K562 (cell line): Measurements from ENCODE around the gene CD164L2. TPM values are rescaled to one million over a fixed set of nuclear protein-coding genes. Genes with fewer than 3 reads are reported as not detected.

Experiments used
- ATAC-seq: fragments of 200-7000 bp; cut with Tn5 transposase; 3 replicates; pipeline ENCODE4 v1.9.1; 2020; ENCODE audit warnings: moderate library complexity
- BruUV-seq: library from RNA; stranded (reverse); fragments of 400-500 nt; replicated peaks from 2 replicates; lab custom pipeline; 2021; lab: Mats Ljungman, UMichigan
- CTCF ChIA-PET: fragments of 300-600 bp; formaldehyde crosslinking; extraction: SDS; loops from one replicate; lab custom pipeline; 2021; ENCODE audit warnings: low intra/inter-chr PET ratio; lab: Yijun Ruan, JAX
- POLR2A ChIA-PET: fragments of 300-600, 350-650 bp; sonication (Branson Sonifier 250); formaldehyde crosslinking; extraction: SDS; loops from one replicate; lab custom pipeline; 2021; ENCODE audit warnings: antibody characterized with exemption, inconsistent platforms; lab: Yijun Ruan, JAX
- DNase-seq, 4 experiments: peaks; one replicate each; pipeline versions ENCODE4 v3.0.0 to v3.0.0-alpha.2; 2011 to 2018; ENCODE audit warnings: low spot score in 3 of 4, mixed read lengths in 3 of 4; ENCODE audit errors: extremely low read depth in 1 of 4
- FAIRE-seq: peaks from 2 replicates; lab custom pipeline; 2011; peaks lifted over from hg19 to GRCh38; lab: Jason Lieb, UNC
- H2AFZ ChIP-seq: 2 replicates; pipeline ENCODE4 v1.6.0; 2011; ENCODE audit warnings: low read depth, low read length, control low read depth, inconsistent platforms
- H3K27ac ChIP-seq: fragments of 200-600 bp; 3 replicates; pipeline ENCODE4 v1.8.0; 2011; ENCODE audit warnings: low read depth, mild to moderate bottlenecking, control low read depth, inconsistent platforms, low read length, moderate library complexity, mixed read lengths; ENCODE audit errors: extremely low read depth
- H3K27me3 ChIP-seq, 2 experiments: fragments of 300-600 bp in 1 of 2; 2 replicates in 1 of 2; 3 replicates in 1 of 2; pipeline versions ENCODE4 v1.6.0 to v1.8.0; 2011; ENCODE audit warnings: inconsistent platforms in 2 of 2, low read length in 2 of 2, mild to moderate bottlenecking in 1 of 2, mixed read lengths in 1 of 2, moderate library complexity in 1 of 2; ENCODE audit not compliant: control insufficient read depth in 2 of 2, insufficient read depth in 2 of 2
- H3K36me3 ChIP-seq: fragments of 300-600 bp; 3 replicates; pipeline ENCODE4 v1.8.0; 2011; ENCODE audit warnings: mild to moderate bottlenecking, low read length, inconsistent platforms; ENCODE audit not compliant: control insufficient read depth, insufficient read depth
- H3K4me1 ChIP-seq, 2 experiments: fragments of 200-600 bp in 1 of 2; replicated peaks in 1 of 2; 2 replicates in 1 of 2; 3 replicates in 1 of 2; pipeline versions ENCODE4 v1.5.1 to v1.8.0; 2011; ENCODE audit warnings: inconsistent platforms in 2 of 2, low read length in 2 of 2, mild to moderate bottlenecking in 1 of 2, mixed read lengths in 1 of 2, moderate library complexity in 1 of 2; ENCODE audit not compliant: control insufficient read depth in 2 of 2, insufficient read depth in 2 of 2
- H3K4me2 ChIP-seq: 2 replicates; pipeline ENCODE4 v1.6.1; 2011; ENCODE audit warnings: low read length, control low read depth, inconsistent platforms, mixed read lengths; ENCODE audit not compliant: insufficient read depth
- H3K4me3 ChIP-seq: fragments of 200-600 bp; sonication (generic), shearing (Covaris generic); 2 replicates; pipeline ENCODE4 v1.5.1; 2016; ENCODE audit warnings: control low read depth, inconsistent platforms
- H3K79me2 ChIP-seq: fragments of 200-600 bp; 3 replicates; pipeline ENCODE4 v1.8.0; 2011; ENCODE audit warnings: low read length, inconsistent platforms; ENCODE audit not compliant: control insufficient read depth, insufficient read depth
- H3K9ac ChIP-seq, 2 experiments: 2 replicates each; pipeline versions ENCODE4 v1.6.0 to v1.6.1; 2011; ENCODE audit warnings: low read depth in 2 of 2, low read length in 2 of 2, control low read depth in 1 of 2, inconsistent platforms in 1 of 2, mild to moderate bottlenecking in 1 of 2, mixed read lengths in 1 of 2; ENCODE audit not compliant: insufficient read depth in 1 of 2
- H3K9me1 ChIP-seq: one replicate; pipeline ENCODE4 v1.6.0; 2011; ENCODE audit warnings: inconsistent platforms, mild to moderate bottlenecking, low read length, moderate library complexity; ENCODE audit not compliant: control insufficient read depth, insufficient read depth
- H3K9me3 ChIP-seq: replicated peaks from 2 replicates; pipeline ENCODE4 v1.5.1; 2011; ENCODE audit warnings: low read depth, low read length, inconsistent platforms; ENCODE audit not compliant: control insufficient read depth, insufficient read depth
- H4K20me1 ChIP-seq: replicated peaks from 2 replicates; pipeline ENCODE4 v1.6.1; 2011; ENCODE audit warnings: low read length, inconsistent platforms, mixed read lengths; ENCODE audit not compliant: control insufficient read depth, insufficient read depth
- DDX20 ChIP-seq: fragments of 450-650 bp; IDR thresholded peaks from 2 replicates; pipeline ENCODE4 v1.6.1; 2016; ENCODE audit warnings: missing genetic modification characterization, low read depth, mild to moderate bottlenecking, missing compliant biosample characterization, moderate library complexity
- TFAP4 ChIP-seq: sonication (generic); formaldehyde crosslinking; IDR thresholded peaks from 2 replicates; pipeline ENCODE4 v1.8.0; 2022; ENCODE audit warnings: missing genetic modification reagents, mild to moderate bottlenecking, moderate library complexity, borderline replicate concordance
- ZNF12 ChIP-seq: sonication (generic); formaldehyde crosslinking; IDR thresholded peaks from 2 replicates; pipeline ENCODE4 v1.4.0; 2020; ENCODE audit warnings: mild to moderate bottlenecking, missing genetic modification reagents
- WGBS: fragments of 100-300 bp; shearing (Covaris generic); methylation state at CpG from one replicate; pipeline ENCODE4 v1.1.6; 2016; ENCODE audit warnings: low coverage, mixed read lengths; ENCODE audit not compliant: insufficient coverage; ENCODE audit errors: missing lambda C conversion rate; 5-methylcytosine and 5-hydroxymethylcytosine counted together
- in situ Hi-C: fragments of 300-500 bp; cut with MboI; formaldehyde crosslinking; loops from 4 replicates; pipeline ENCODE4 v1.15.0; 2018; ENCODE audit warnings: inconsistent platforms, mixed read lengths
- intact Hi-C: fragments of 100-400 bp; cut with micrococcal nuclease; formaldehyde crosslinking; loops from 2 replicates; pipeline ENCODE4 v1.14.2; 2022
- polyA plus RNA-seq, 8 experiments: library from polyadenylated mRNA; depleted of rRNA in 4 of 8; stranded (reverse) in 5 of 8; unstranded in 3 of 8; fragments of >200 nt; fragmentation: Nextera tagmentation in 2 of 8; fragmentation: Illumina TruSeq in 1 of 8; extraction: Ambion mirVana in 2 of 8; extraction: Trizol in 1 of 8; gene quantifications; 2 replicates each; pipeline versions ENCODE4 v1.2.1 to v1.2.3, GENCODE V29; 2011 to 2014; ENCODE audit warnings: inconsistent platforms in 1 of 8, missing spikeins in 1 of 8
- total RNA-seq, 7 experiments: library from RNA; depleted of rRNA in 6 of 7; stranded (reverse); fragments of >200 nt in 6 of 7; fragmentation: Illumina TruSeq in 2 of 7; extraction: Trizol in 2 of 7; gene quantifications; 2 replicates each; pipeline versions ENCODE4 v1.2.1 to v1.2.3, GENCODE V29; 2011 to 2021; ENCODE audit warnings: low replicate concordance in 1 of 7

The CD164L2 gene
- total and polyA plus RNA-seq, 9 of the 15 experiments (the other 6 are each of a cell fraction or from before 2014, with no cell fraction given) = 0.08 to 0.92 (median 0.38) TPM; not detected in 1

GRCh38 chr1:27358038-27358927 is 24.9 kb downstream of the CD164L2 start:
- Histone ChIP-seq H3K4me3 (no peak overlapping the region), H3K36me3 (peaks cover 12% of the 10 kb centered on the region; the same call in 2 of the 3 replicates), H3K9ac (no peak overlapping the region; a peak in 1 of 4 replicates), H3K4me2 (no peak overlapping the region; the same call in 1 of the 2 replicates), H3K9me1 (no peaks in the 10 kb centered on the region), H4K20me1 (0 out of 2 replicates have a peak, but pooled peaks cover 10% of the 10 kb centered on the region), H3K27me3 (no peaks in the 10 kb centered on the region), H3K79me2 (no peaks in the 10 kb centered on the region), H2AFZ (no peak overlapping the region), H3K4me1 (peaks cover 9 to 49% of the 10 kb centered on the region in 2 experiments), H3K9me3 (no peaks in the 10 kb centered on the region), H3K27ac (no peak overlapping the region)
- ChIA-PET POLR2A (interaction anchor here (0.7 to 1.5 kb wide), 5 partner anchors 7 to 35 kb away, joined by 3 to 9 read pairs (median 3); partner anchors contain the start of genes CD164L2 and SYTL1), CTCF (interaction anchor here (1.3 to 1.4 kb wide), 2 partner anchors 31 to 248 kb away, joined by 5 read pairs; no protein-coding TSS in a partner anchor)
- WGBS = 68% methylated on average over 20 of the region's 21 CpGs
- in situ Hi-C loops (no loop called here), intact Hi-C loops (loop anchor here (5.0 kb wide), 2 partner anchors 34 to 56 kb away; partner anchors contain the start of gene GPR3)
- no peak for ATAC-seq
- TF ChIP-seq DDX20 (tag) = no peak
- no peak for TF ChIP-seq ZNF12 (CRISPR knock-in tag)
- 0 out of 2 replicates have a peak, but pooled peaks have one; percentile 17 for TF ChIP-seq TFAP4 (CRISPR knock-in tag)
- FAIRE-seq = no peak
- BruUV-seq = no TSS peak
- DNase-seq = no peak
